Endothelial cell of umbilical vein (primary cell): Measurements from ENCODE around the gene VSTM4. TPM values are rescaled to one million over a fixed set of nuclear protein-coding genes. Genes with fewer than 3 reads are reported as not detected.

Experiments used
- BruUV-seq: library from RNA; stranded (reverse); fragments of 400-500 nt; replicated peaks from 2 replicates; lab custom pipeline; 2021; lab: Mats Ljungman, UMichigan
- CTCF ChIA-PET: fragments of 300-600, 350-600 bp; sonication (Branson Sonifier 250); formaldehyde crosslinking; loops from one replicate; lab custom pipeline; 2021; ENCODE audit warnings: antibody characterized with exemption, inconsistent platforms; lab: Charles Lee
- POLR2A ChIA-PET: fragments of 300-600, 350-600 bp; sonication (Branson Sonifier 250); formaldehyde crosslinking; loops from one replicate; lab custom pipeline; 2021; ENCODE audit warnings: antibody characterized with exemption, inconsistent platforms; lab: Charles Lee
- DNase-seq: peaks from one replicate; pipeline ENCODE4 v3.0.0-alpha.2; 2011; ENCODE audit warnings: low read depth, low spot score
- FAIRE-seq: peaks from 2 replicates; lab custom pipeline; 2011; peaks lifted over from hg19 to GRCh38; lab: Jason Lieb, UNC
- H2AFZ ChIP-seq: 2 replicates; pipeline ENCODE4 v1.6.0; 2012; ENCODE audit warnings: low read depth, low read length, control low read depth, inconsistent platforms
- H3K27ac ChIP-seq: 2 replicates; pipeline ENCODE4 v1.5.1; 2011; ENCODE audit warnings: low read depth, mild to moderate bottlenecking, control low read depth, low read length, moderate library complexity; ENCODE audit not compliant: insufficient read depth
- H3K27me3 ChIP-seq, 2 experiments: 2 replicates each; pipeline versions ENCODE4 v1.6.0 to v1.6.1; 2011; ENCODE audit warnings: low read length in 2 of 2, mixed read lengths in 1 of 2; ENCODE audit not compliant: control insufficient read depth in 2 of 2, insufficient read depth in 2 of 2
- H3K36me3 ChIP-seq, 2 experiments: 2 replicates in 1 of 2; 3 replicates in 1 of 2; pipeline ENCODE4 v1.5.1; 2011; ENCODE audit warnings: low read length in 2 of 2, mild to moderate bottlenecking in 1 of 2, moderate library complexity in 1 of 2; ENCODE audit not compliant: control insufficient read depth in 2 of 2, insufficient read depth in 2 of 2; ENCODE audit errors: extremely low read depth in 1 of 2
- H3K4me1 ChIP-seq: 3 replicates; pipeline ENCODE4 v1.5.1; 2011; ENCODE audit warnings: mild to moderate bottlenecking, low read length; ENCODE audit not compliant: control insufficient read depth, insufficient read depth; ENCODE audit errors: extremely low read depth
- H3K4me2 ChIP-seq: 2 replicates; pipeline ENCODE4 v1.6.1; 2011; ENCODE audit warnings: low read length, control low read depth, mixed read lengths; ENCODE audit not compliant: insufficient read depth
- H3K4me3 ChIP-seq, 3 experiments: fragments of 200-600 bp in 1 of 3; sonication (generic), shearing (Covaris generic) in 1 of 3; replicated peaks in 1 of 3; 2 replicates each; pipeline ENCODE4 v1.5.1; 2011 to 2016; ENCODE audit warnings: control low read depth in 3 of 3, low read length in 3 of 3, mild to moderate bottlenecking in 2 of 3, inconsistent platforms in 1 of 3, low read depth in 1 of 3, moderate library complexity in 1 of 3; ENCODE audit not compliant: insufficient read depth in 1 of 3
- H3K79me2 ChIP-seq: 2 replicates; pipeline ENCODE4 v1.6.0; 2012; ENCODE audit warnings: low read length, inconsistent platforms; ENCODE audit not compliant: control insufficient read depth, insufficient read depth
- H3K9ac ChIP-seq: replicated peaks from 2 replicates; pipeline ENCODE3; 2011; ENCODE audit warnings: low read length, control low read depth; ENCODE audit not compliant: insufficient read depth; ENCODE audit errors: extremely low read depth
- H3K9me1 ChIP-seq: replicated peaks from 3 replicates; pipeline ENCODE4 v1.6.0; 2011; ENCODE audit warnings: mild to moderate bottlenecking, low read length; ENCODE audit not compliant: control insufficient read depth, insufficient read depth; ENCODE audit errors: extremely low read depth
- H3K9me3 ChIP-seq: replicated peaks from 2 replicates; pipeline ENCODE4 v1.5.1; 2012; ENCODE audit warnings: low read length, inconsistent platforms; ENCODE audit not compliant: control insufficient read depth, insufficient read depth
- H4K20me1 ChIP-seq: replicated peaks from 2 replicates; pipeline ENCODE3; 2011; ENCODE audit warnings: mild to moderate bottlenecking, low read length; ENCODE audit not compliant: control insufficient read depth, insufficient read depth; ENCODE audit errors: extremely low read depth
- CTCF ChIP-seq, 2 donors: IDR thresholded peaks; 1 replicate in 1 of 2; 2 replicates in 1 of 2; pipeline ENCODE4 v1.5.1; 2011; ENCODE audit warnings: low read length in 2 of 2, mild to moderate bottlenecking in 2 of 2, moderate library complexity in 2 of 2, control low read depth in 1 of 2, inconsistent platforms in 1 of 2, low read depth in 1 of 2; ENCODE audit not compliant: insufficient read depth in 1 of 2; ENCODE audit errors: extremely low read depth in 1 of 2
- EZH2 ChIP-seq: IDR thresholded peaks from 2 replicates; pipeline ENCODE4 v1.6.1; 2012; ENCODE audit warnings: borderline replicate concordance, low read depth, mild to moderate bottlenecking, moderate library complexity, low read length, inconsistent platforms; ENCODE audit not compliant: severe bottlenecking
- FOS ChIP-seq: IDR thresholded peaks from 2 replicates; pipeline ENCODE4 v1.6.1; 2011; ENCODE audit warnings: mild to moderate bottlenecking, low read length, moderate library complexity, borderline replicate concordance; ENCODE audit not compliant: insufficient read depth
- GATA2 ChIP-seq: IDR thresholded peaks from 2 replicates; pipeline ENCODE4 v1.7.0; 2011; ENCODE audit warnings: low read depth, mild to moderate bottlenecking, moderate library complexity, mixed read lengths, low read length; ENCODE audit not compliant: insufficient read length, insufficient read depth
- JUN ChIP-seq: IDR thresholded peaks from 2 replicates; pipeline ENCODE4 v1.6.1; 2011; ENCODE audit warnings: borderline replicate concordance, low read depth; ENCODE audit not compliant: insufficient read length, insufficient read depth
- MAX ChIP-seq: IDR thresholded peaks from 2 replicates; pipeline ENCODE4 v1.6.1; 2011; ENCODE audit not compliant: insufficient read depth, insufficient read length
- MYC ChIP-seq: IDR thresholded peaks from one replicate; pipeline ENCODE4 v1.6.1; 2011; ENCODE audit warnings: mild to moderate bottlenecking, low read depth, low read length
- POLR2A ChIP-seq: IDR thresholded peaks from 2 replicates; pipeline ENCODE4 v1.6.1; 2012; ENCODE audit warnings: low read depth, mild to moderate bottlenecking, control low read depth, low read length
- POLR2AphosphoS5 ChIP-seq: IDR thresholded peaks from 2 replicates; pipeline ENCODE4 v1.6.1; 2012; ENCODE audit warnings: low read depth, mild to moderate bottlenecking, control low read depth, low read length, moderate library complexity; ENCODE audit not compliant: insufficient read depth
- dilution Hi-C: fragments of 300-500 bp; cut with MboI; formaldehyde crosslinking; loops from one replicate; pipeline ENCODE4 v1.15.0; 2019; ENCODE audit warnings: low sequenced_read_pairs; ENCODE audit not compliant: extremely low pct_ligation_motif_present
- intact Hi-C: fragments of 100-400 bp; cut with micrococcal nuclease; formaldehyde crosslinking; loops from one replicate; pipeline ENCODE4 v1.10.0; 2022
- polyA plus RNA-seq, 4 experiments: library from polyadenylated mRNA; depleted of rRNA in 3 of 4; stranded (reverse) in 3 of 4; unstranded in 1 of 4; fragments of >200 nt; gene quantifications; 2 replicates each; pipeline versions ENCODE4 v1.2.1 to v1.2.3, GENCODE V29; 2011 to 2012; ENCODE audit warnings: missing spikeins in 1 of 4
- total RNA-seq: library from RNA; stranded (reverse); gene quantifications from 2 replicates; pipeline ENCODE4 v1.2.3, GENCODE V29; 2021

Gene VSTM4
- total and polyA plus RNA-seq, 2 donors (not counting 3 experiments of a cell fraction or from before 2014, with no cell fraction given) = 0.07 TPM

GRCh38 chr10:49089557-49090188, 25.6 kb downstream of the VSTM4 start:
- Histone ChIP-seq H3K9me3 (no peaks in the 10 kb centered on the region), H3K27me3 (no peaks in the 10 kb centered on the region), H3K79me2 (no peaks in the 10 kb centered on the region), H3K9ac (no peak overlapping the region), H3K4me2 (no peak overlapping the region), H3K4me3 (no peak overlapping the region), H3K36me3 (no peaks in the 10 kb centered on the region), H3K27ac (no peak overlapping the region), H3K4me1 (no peaks in the 10 kb centered on the region), H3K9me1 (no peaks in the 10 kb centered on the region), H4K20me1 (no peaks in the 10 kb centered on the region), H2AFZ (no peak overlapping the region)
- dilution Hi-C loops (no loop called here), intact Hi-C loops (no loop called here)
- FAIRE-seq = no peak
- BruUV-seq = no TSS peak
- ChIA-PET CTCF (interaction anchor here (1.0 kb wide), 1 partner anchor 432 kb away, joined by 3 read pairs; no protein-coding TSS in a partner anchor), POLR2A (no interaction called here)
- TF ChIP-seq EZH2 (no peak), CTCF (IDR thresholded peaks at IDR 0.05; ENCODE audit: extremely low read depth in 1 of 2, insufficient read depth in 1 of 2, low read depth in 1 of 2, low read length in 2 of 2) (no peak), MAX (no peak), GATA2 (no peak), JUN (no peak), FOS (no peak), POLR2AphosphoS5 (no peak), POLR2A (no peak), MYC (no peak)
- no peak for DNase-seq
